ENCODE measurements around the gene MAP2. TPM values are rescaled to one million over a fixed set of nuclear protein-coding genes. Genes with fewer than 3 reads are reported as not detected.

The MAP2 gene
- total RNA-seq, 1 experiment from 2014 or later = 40.2 TPM

GRCh38 chr2:209702775-209703174 lies 278.9 kb downstream of the MAP2 start:
- POLR2A ChIA-PET = no interaction called here
- CTCF ChIA-PET = no interaction called here
- BruUV-seq (replicated peaks) = no TSS peak
- no peak for TF ChIP-seq CTCF (IDR thresholded peaks at IDR 0.05; ENCODE audit: unreplicated experiment)
- no peak overlapping the region for H3K4me3 Mint-ChIP-seq (ENCODE audit: unreplicated experiment)
- no peaks in the 10 kb centered on the region for H3K9me3 Mint-ChIP-seq (ENCODE audit: unreplicated experiment)
- intact Hi-C loops (cut with micrococcal nuclease) = no loop called here
- no peak overlapping the region for H3K27ac Mint-ChIP-seq (ENCODE audit: low read depth, unreplicated experiment)
- no peaks in the 10 kb centered on the region for H3K27me3 Mint-ChIP-seq (ENCODE audit: insufficient read depth, unreplicated experiment)
- H3K4me1 Mint-ChIP-seq (ENCODE audit: insufficient read depth, unreplicated experiment) = no peaks in the 10 kb centered on the region
- no peaks in the 10 kb centered on the region for H3K36me3 Mint-ChIP-seq (ENCODE audit: insufficient read depth, unreplicated experiment)
- no peak for DNase-seq (ENCODE audit: unreplicated experiment)

- Mint-ChIP-seq H3K36me3 (ENCODE audit: insufficient read depth, unreplicated experiment) (no peaks in the 10 kb centered on the region), H3K27me3 (ENCODE audit: insufficient read depth, unreplicated experiment) (no peaks in the 10 kb centered on the region), H3K4me1 (ENCODE audit: insufficient read depth, unreplicated experiment) (no peaks in the 10 kb centered on the region), H3K27ac (ENCODE audit: low read depth, unreplicated experiment) (no peak overlapping the region), H3K9me3 (ENCODE audit: unreplicated experiment) (no peaks in the 10 kb centered on the region), H3K4me3 (ENCODE audit: unreplicated experiment) (no peak overlapping the region)
- CTCF ChIA-PET = interaction anchor here (0.6 kb wide), 1 partner anchor 225 kb away, joined by 3 read pairs; no protein-coding TSS in a partner anchor
- no peak for DNase-seq (ENCODE audit: unreplicated experiment)
- intact Hi-C loops (cut with micrococcal nuclease) = no loop called here
- no peak for TF ChIP-seq CTCF (IDR thresholded peaks at IDR 0.05; ENCODE audit: unreplicated experiment)
- BruUV-seq (replicated peaks) = no TSS peak
- POLR2A ChIA-PET = interaction anchor here (1.4 kb wide), 1 partner anchor 13 kb away, joined by 4 read pairs; no protein-coding TSS in a partner anchor
These were observed 289.4 kb downstream of the MAP2 start for GRCh38 chr2:209713219-209713618.

- Mint-ChIP-seq H3K4me3 (ENCODE audit: unreplicated experiment) (no peak overlapping the region), H3K27ac (ENCODE audit: low read depth, unreplicated experiment) (no peak overlapping the region), H3K27me3 (ENCODE audit: insufficient read depth, unreplicated experiment) (no peaks in the 10 kb centered on the region), H3K4me1 (ENCODE audit: insufficient read depth, unreplicated experiment) (peaks cover 5% of the 10 kb centered on the region), H3K36me3 (ENCODE audit: insufficient read depth, unreplicated experiment) (no peaks in the 10 kb centered on the region), H3K9me3 (ENCODE audit: unreplicated experiment) (no peaks in the 10 kb centered on the region)
- no TSS peak for BruUV-seq (replicated peaks)
- ChIA-PET CTCF (no interaction called here), POLR2A (no interaction called here)
- intact Hi-C loops (cut with micrococcal nuclease) = no loop called here
- no peak for TF ChIP-seq CTCF (IDR thresholded peaks at IDR 0.05; ENCODE audit: unreplicated experiment)
- DNase-seq (ENCODE audit: unreplicated experiment) = peak; percentile 53
These were observed 295.2 kb downstream of the MAP2 start for GRCh38 chr2:209719034-209719433.

- no peak overlapping the region for H3K27ac Mint-ChIP-seq (ENCODE audit: low read depth, unreplicated experiment)
- no peaks in the 10 kb centered on the region for H3K36me3 Mint-ChIP-seq (ENCODE audit: insufficient read depth, unreplicated experiment)
- DNase-seq (ENCODE audit: unreplicated experiment) = peak; percentile 15
- no peaks in the 10 kb centered on the region for H3K9me3 Mint-ChIP-seq (ENCODE audit: unreplicated experiment)
- intact Hi-C loops (cut with micrococcal nuclease) = no loop called here
- H3K4me3 Mint-ChIP-seq (ENCODE audit: unreplicated experiment) = no peak overlapping the region
- no peaks in the 10 kb centered on the region for H3K27me3 Mint-ChIP-seq (ENCODE audit: insufficient read depth, unreplicated experiment)
- ChIA-PET POLR2A (interaction anchor here (0.7 kb wide), 1 partner anchor 55 kb away, joined by 3 read pairs; no protein-coding TSS in a partner anchor), CTCF (interaction anchor here (0.7 to 1.4 kb wide), 3 partner anchors 14 to 239 kb away, joined by 3 to 9 read pairs (median 4); no protein-coding TSS in a partner anchor)
- no peak for TF ChIP-seq CTCF (IDR thresholded peaks at IDR 0.05; ENCODE audit: unreplicated experiment)
- peaks cover 5% of the 10 kb centered on the region for H3K4me1 Mint-ChIP-seq (ENCODE audit: insufficient read depth, unreplicated experiment)
- no TSS peak for BruUV-seq (replicated peaks)
These were observed 297.6 kb downstream of the MAP2 start for GRCh38 chr2:209721497-209721896.
